SKM-1 (cell line): Measurements from ENCODE around the gene NELL1.
"Not testable (repeated sequence)": the region's sequence is repeated elsewhere in the genome, so short reads cannot be mapped to it uniquely, and the experiment has no call there.

ENCODE experiments used
- DNase-seq: peaks from one replicate; lab custom pipeline; 2025; ENCODE audit not compliant: unreplicated experiment; lab: John Stamatoyannopoulos, UW

The NELL1 gene

GRCh38 chr11:21088930-21089329 is 419.5 kb downstream of the NELL1 start:
- DNase-seq: no peak

GRCh38 chr11:21104641-21105040 is 435.3 kb downstream of the NELL1 start:
- DNase-seq: no peak

GRCh38 chr11:21105196-21105917 is 436.0 kb downstream of the NELL1 start:
- DNase-seq: no peak

GRCh38 chr11:21109341-21109740 is 440.0 kb downstream of the NELL1 start:
- DNase-seq: no peak

- no peak for DNase-seq
Observed at GRCh38 chr11:21110415-21110814, 441.0 kb downstream of the NELL1 start.

GRCh38 chr11:21113876-21114275 is 444.5 kb downstream of the NELL1 start:
- no peak for DNase-seq

- no peak for DNase-seq
Observed at GRCh38 chr11:21116009-21116408, 446.6 kb downstream of the NELL1 start.

- no peak for DNase-seq
Observed at GRCh38 chr11:21119411-21119810, 450.0 kb downstream of the NELL1 start.

- DNase-seq: no peak
Observed at GRCh38 chr11:21121991-21122390, 452.6 kb downstream of the NELL1 start.

GRCh38 chr11:21122523-21122922 is 453.1 kb downstream of the NELL1 start:
- DNase-seq: no peak

GRCh38 chr11:21132146-21132720 is 462.8 kb downstream of the NELL1 start:
- DNase-seq: no peak

GRCh38 chr11:21133244-21133643 is 463.9 kb downstream of the NELL1 start:
- DNase-seq: no peak

- DNase-seq: no peak
Observed at GRCh38 chr11:21133722-21134121, 464.3 kb downstream of the NELL1 start.

- no peak for DNase-seq
Observed at GRCh38 chr11:21137803-21138202, 468.4 kb downstream of the NELL1 start.

- not testable (repeated sequence) for DNase-seq
Observed at GRCh38 chr11:21141557-21141956, 472.2 kb downstream of the NELL1 start.

- no peak for DNase-seq
Observed at GRCh38 chr11:21142007-21142406, 472.6 kb downstream of the NELL1 start.

- no peak for DNase-seq
Observed at GRCh38 chr11:21144531-21144930, 475.1 kb downstream of the NELL1 start.

- DNase-seq: no peak
Observed at GRCh38 chr11:21148376-21148775, 479.0 kb downstream of the NELL1 start.

- no peak for DNase-seq
Observed at GRCh38 chr11:21160140-21160539, 490.8 kb downstream of the NELL1 start.

GRCh38 chr11:21169639-21170038 is 500.3 kb downstream of the NELL1 start:
- DNase-seq: no peak

- DNase-seq: no peak
Observed at GRCh38 chr11:21173476-21173875, 504.1 kb downstream of the NELL1 start.

GRCh38 chr11:21174781-21175180 is 505.4 kb downstream of the NELL1 start:
- DNase-seq: no peak

- no peak for DNase-seq
Observed at GRCh38 chr11:21177379-21177778, 508.0 kb downstream of the NELL1 start.
